Dendritic cell treated with granulocyte-macrophage colony-stimulating factor and Interleukin-4, amounts not matched to agents 40 ng/mL and 50 ng/mL, for 4 days (primary cell): ENCODE results near the gene APOA4.
"Not testable (repeated sequence)": the region's sequence is repeated elsewhere in the genome, so short reads cannot be mapped to it uniquely, and the experiment has no call there.

Experiments
- H3K27ac Mint-ChIP-seq: one replicate; pipeline ENCODE4 v1.8.0; 2022; ENCODE audit warnings: mild to moderate bottlenecking, mixed read lengths
- H3K27me3 Mint-ChIP-seq: one replicate; pipeline ENCODE4 v1.8.0; 2022; ENCODE audit warnings: mild to moderate bottlenecking, mixed read lengths
- H3K36me3 Mint-ChIP-seq: one replicate; pipeline ENCODE4 v1.8.0; 2022; ENCODE audit warnings: low read depth, mixed read lengths
- H3K4me1 Mint-ChIP-seq: one replicate; pipeline ENCODE4 v1.8.0; 2022; ENCODE audit warnings: low read depth, mixed read lengths
- H3K4me3 Mint-ChIP-seq: one replicate; pipeline ENCODE4 v1.8.0; 2022; ENCODE audit warnings: mild to moderate bottlenecking, moderate library complexity, mixed read lengths
- H3K9me3 Mint-ChIP-seq: one replicate; pipeline ENCODE4 v1.8.0; 2022; ENCODE audit warnings: mixed read lengths
- intact Hi-C: fragments of 100-400 bp; cut with micrococcal nuclease; formaldehyde crosslinking; loops from one replicate; pipeline ENCODE4 v1.15.0; 2022

Gene APOA4

DNA sequence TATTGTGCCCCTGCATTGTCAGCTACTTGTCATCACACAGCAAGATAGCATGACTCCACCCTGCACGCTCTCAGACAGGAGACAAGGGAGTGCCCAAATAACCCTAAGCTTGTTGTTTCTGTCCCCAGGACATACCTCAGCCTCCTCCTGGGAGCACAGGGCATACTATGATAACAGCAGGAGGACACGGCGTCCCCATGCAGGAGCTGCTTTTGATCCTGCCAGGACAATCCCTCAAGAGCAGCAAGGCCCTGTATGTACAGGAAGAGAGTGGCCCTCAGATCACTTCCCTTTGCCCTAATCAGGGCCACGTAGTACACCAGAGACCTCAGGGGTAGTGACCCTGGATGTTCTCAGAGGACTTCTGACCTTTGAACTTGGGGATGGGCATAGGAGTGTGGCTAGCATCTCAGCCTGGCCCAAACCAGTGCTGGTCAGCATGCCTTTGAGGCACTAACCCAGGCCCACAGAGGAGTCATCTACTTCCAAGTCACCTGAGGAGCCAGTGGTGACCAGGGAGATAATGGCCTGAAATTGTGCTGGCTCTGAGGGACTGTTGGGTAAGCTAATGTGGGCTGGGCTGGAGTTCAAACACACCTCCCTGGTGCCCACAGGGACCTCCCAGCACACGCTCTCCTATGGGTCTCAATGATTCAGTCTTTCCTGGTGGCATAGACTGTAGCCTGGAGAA is 9.2 kb downstream of the APOA4 start:
- Mint-ChIP-seq H3K4me3 (no peak overlapping the region), H3K27me3 (no peaks in the 10 kb centered on the region), H3K4me1 (peaks cover 6% of the 10 kb centered on the region), H3K27ac (no peak overlapping the region), H3K36me3 (no peaks in the 10 kb centered on the region), H3K9me3 (no peaks in the 10 kb centered on the region)
- intact Hi-C loops = no loop called here

DNA sequence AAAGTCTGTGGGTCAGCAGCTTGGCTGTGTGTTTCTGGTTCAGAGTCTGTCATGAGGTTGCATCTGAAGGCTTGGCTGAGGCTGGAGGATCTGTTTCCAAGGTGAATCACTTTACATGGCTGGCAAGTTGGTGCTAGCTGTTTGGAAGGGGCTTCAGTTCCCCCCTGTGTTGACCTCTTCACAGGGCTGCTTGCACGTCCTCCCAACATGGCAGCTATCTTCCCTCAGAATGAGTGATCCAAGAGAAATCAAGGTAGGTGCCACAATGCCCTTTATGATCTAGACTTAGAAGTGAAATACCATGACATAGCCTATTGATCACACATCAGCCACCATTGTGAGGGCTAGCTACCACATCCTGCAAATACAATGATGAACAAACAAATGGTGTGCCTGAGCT is 9.9 kb downstream of the APOA4 start:
- Mint-ChIP-seq H3K4me1 (peaks cover 6% of the 10 kb centered on the region), H3K27me3 (no peaks in the 10 kb centered on the region), H3K36me3 (no peaks in the 10 kb centered on the region), H3K4me3 (no peak overlapping the region), H3K27ac (no peak overlapping the region), H3K9me3 (no peaks in the 10 kb centered on the region)
- intact Hi-C loops = no loop called here

- H3K27ac Mint-ChIP-seq = no peak overlapping the region
- intact Hi-C loops = no loop called here
- H3K27me3 Mint-ChIP-seq = no peaks in the 10 kb centered on the region
- no peak overlapping the region for H3K4me3 Mint-ChIP-seq
- peaks cover 6% of the 10 kb centered on the region for H3K4me1 Mint-ChIP-seq
- H3K9me3 Mint-ChIP-seq = no peaks in the 10 kb centered on the region
- H3K36me3 Mint-ChIP-seq = no peaks in the 10 kb centered on the region
These were observed 11.0 kb downstream of the APOA4 start for GRCh38 chr11:116812109-116812508.

DNA sequence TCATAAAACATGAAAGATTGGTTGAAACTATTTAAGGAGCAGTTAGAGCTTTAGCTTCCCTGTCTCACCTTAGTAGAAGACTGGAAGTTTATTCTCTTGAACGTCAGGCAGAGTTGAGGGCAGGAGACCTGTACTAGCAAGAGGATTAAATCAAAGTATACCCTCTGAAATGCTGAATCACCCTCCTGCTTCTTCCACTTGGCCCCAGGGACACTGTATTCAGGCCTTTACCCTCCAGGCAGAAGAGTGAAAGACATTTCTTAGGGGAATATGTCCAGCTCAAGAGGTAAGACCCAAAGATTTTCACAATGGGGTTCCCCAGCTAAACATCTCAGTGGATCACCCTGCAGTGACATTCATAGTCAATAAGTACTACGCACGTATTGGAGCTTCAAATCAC is 11.9 kb downstream of the APOA4 start:
- peaks cover 6% of the 10 kb centered on the region for H3K4me1 Mint-ChIP-seq
- H3K27ac Mint-ChIP-seq = no peak overlapping the region
- H3K27me3 Mint-ChIP-seq = no peaks in the 10 kb centered on the region
- no peaks in the 10 kb centered on the region for H3K36me3 Mint-ChIP-seq
- H3K9me3 Mint-ChIP-seq = no peaks in the 10 kb centered on the region
- intact Hi-C loops = no loop called here
- H3K4me3 Mint-ChIP-seq = no peak overlapping the region

- no peak overlapping the region for H3K4me3 Mint-ChIP-seq
- no peaks in the 10 kb centered on the region for H3K27me3 Mint-ChIP-seq
- intact Hi-C loops = no loop called here
- no peaks in the 10 kb centered on the region for H3K9me3 Mint-ChIP-seq
- no peak overlapping the region for H3K27ac Mint-ChIP-seq
- H3K4me1 Mint-ChIP-seq = no peaks in the 10 kb centered on the region
- no peaks in the 10 kb centered on the region for H3K36me3 Mint-ChIP-seq
These were observed 14.6 kb downstream of the APOA4 start for GRCh38 chr11:116808262-116809175.

DNA sequence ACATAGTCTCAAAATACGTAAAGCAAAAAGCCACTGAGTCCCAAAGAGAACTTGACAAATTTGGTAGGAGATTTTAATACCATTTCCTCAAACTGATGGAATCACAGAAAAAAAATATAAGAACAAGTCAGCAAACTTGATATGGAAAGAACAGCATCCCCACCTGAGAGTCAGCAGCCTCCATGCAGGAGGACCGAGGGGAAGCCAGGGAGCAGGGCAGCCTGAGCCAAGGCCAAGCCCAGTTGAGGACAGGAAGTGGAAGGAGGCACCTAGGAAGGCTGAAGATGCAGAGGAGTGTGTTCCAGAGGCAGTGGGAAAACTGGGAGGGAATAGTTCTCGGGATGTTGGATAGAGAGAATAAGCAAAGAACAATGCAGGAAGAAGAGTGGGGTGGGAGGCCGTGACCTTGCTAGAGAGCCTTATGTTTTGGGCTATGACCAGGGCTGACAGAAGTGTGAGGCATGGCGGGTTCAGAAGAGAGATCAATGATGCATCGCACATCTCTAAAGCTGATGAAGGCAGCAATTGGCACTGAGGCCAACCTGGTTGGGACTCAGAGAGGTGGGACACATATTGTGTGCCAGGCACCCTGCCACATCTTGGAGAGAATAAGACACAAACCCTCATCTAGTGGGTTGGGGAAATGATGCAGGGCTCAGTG is 15.4 kb downstream of the APOA4 start:
- H3K27ac Mint-ChIP-seq = no peak overlapping the region
- no peaks in the 10 kb centered on the region for H3K9me3 Mint-ChIP-seq
- no peak overlapping the region for H3K4me3 Mint-ChIP-seq
- intact Hi-C loops = no loop called here
- H3K4me1 Mint-ChIP-seq = no peaks in the 10 kb centered on the region
- peaks cover 1% of the 10 kb centered on the region for H3K27me3 Mint-ChIP-seq
- H3K36me3 Mint-ChIP-seq = no peaks in the 10 kb centered on the region

DNA sequence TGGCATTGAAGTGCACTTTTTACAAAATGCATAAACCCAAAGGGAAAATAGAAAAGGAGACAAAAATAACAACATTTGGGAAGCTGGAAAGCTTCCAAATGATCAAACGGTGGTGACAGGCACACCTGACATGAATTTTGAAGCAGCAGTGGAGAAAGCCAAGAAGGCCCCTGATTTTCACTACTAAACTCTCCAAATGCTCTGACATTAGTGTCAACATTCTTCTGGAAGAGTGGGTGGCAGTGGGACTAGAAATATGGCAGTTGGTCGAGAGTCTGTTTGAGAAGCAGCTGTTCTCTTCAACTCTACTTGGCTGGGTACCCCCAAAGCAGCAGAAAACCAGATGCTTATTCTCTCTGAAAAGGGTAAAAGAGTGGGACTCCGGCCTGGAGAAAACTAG is 19.1 kb downstream of the APOA4 start:
- H3K27ac Mint-ChIP-seq = no peak overlapping the region
- no peaks in the 10 kb centered on the region for H3K36me3 Mint-ChIP-seq
- H3K4me3 Mint-ChIP-seq = no peak overlapping the region
- peaks cover 7% of the 10 kb centered on the region for H3K27me3 Mint-ChIP-seq
- intact Hi-C loops = no loop called here
- no peaks in the 10 kb centered on the region for H3K9me3 Mint-ChIP-seq
- no peaks in the 10 kb centered on the region for H3K4me1 Mint-ChIP-seq

DNA sequence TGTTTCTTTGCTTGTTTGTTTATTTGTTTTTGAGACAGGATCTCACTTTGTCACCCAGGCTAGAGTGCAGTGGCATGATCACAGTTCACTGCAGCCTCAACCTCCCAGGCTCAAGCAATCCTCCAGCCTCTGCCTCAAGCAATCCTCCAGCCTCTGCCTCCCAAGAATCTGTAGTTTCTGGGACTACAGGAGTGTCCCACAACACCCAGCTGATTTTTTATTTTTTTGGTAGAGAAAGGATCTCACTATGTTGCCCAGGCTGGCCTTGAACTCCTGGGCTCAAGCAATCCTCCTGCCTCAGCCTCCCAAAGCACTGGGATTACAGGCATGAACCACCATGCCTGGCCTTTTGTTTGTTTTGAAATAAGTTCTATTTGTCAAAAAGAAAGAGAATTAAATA is 21.4 kb downstream of the APOA4 start:
- H3K27ac Mint-ChIP-seq, H3K36me3 Mint-ChIP-seq, H3K4me3 Mint-ChIP-seq, H3K4me1 Mint-ChIP-seq, H3K9me3 Mint-ChIP-seq, intact Hi-C loops, H3K27me3 Mint-ChIP-seq: not testable (repeated sequence)

DNA sequence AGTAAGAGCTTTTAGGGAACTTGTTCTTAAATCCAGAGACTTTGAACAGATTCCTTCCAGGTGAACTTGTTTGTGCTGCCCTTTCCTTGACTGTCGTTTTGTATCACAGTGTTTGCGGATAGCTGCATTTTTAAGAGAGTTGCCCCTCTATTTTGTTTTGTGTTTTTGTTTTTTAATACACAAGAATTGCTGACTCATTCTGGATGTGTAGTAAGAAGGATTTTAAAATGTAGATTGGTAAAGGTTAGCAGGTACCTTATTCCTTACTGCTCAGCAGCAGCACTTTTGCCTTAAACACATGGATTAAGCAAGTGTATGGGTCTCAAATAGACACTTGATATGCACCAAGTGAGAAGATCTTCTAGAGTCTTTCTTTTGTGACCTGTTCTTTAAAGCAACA is 22.5 kb downstream of the APOA4 start:
- no peak overlapping the region for H3K27ac Mint-ChIP-seq
- H3K27me3 Mint-ChIP-seq = peaks cover 10% of the 10 kb centered on the region
- intact Hi-C loops = no loop called here
- H3K36me3 Mint-ChIP-seq = no peaks in the 10 kb centered on the region
- no peak overlapping the region for H3K4me3 Mint-ChIP-seq
- H3K9me3 Mint-ChIP-seq = no peaks in the 10 kb centered on the region
- H3K4me1 Mint-ChIP-seq = no peaks in the 10 kb centered on the region

- Mint-ChIP-seq H3K36me3 (no peaks in the 10 kb centered on the region), H3K27me3 (peaks cover 12% of the 10 kb centered on the region), H3K4me1 (no peaks in the 10 kb centered on the region), H3K27ac (no peak overlapping the region), H3K9me3 (no peaks in the 10 kb centered on the region), H3K4me3 (no peak overlapping the region)
- intact Hi-C loops = no loop called here
These were observed 24.7 kb downstream of the APOA4 start for GRCh38 chr11:116798368-116798767.

DNA sequence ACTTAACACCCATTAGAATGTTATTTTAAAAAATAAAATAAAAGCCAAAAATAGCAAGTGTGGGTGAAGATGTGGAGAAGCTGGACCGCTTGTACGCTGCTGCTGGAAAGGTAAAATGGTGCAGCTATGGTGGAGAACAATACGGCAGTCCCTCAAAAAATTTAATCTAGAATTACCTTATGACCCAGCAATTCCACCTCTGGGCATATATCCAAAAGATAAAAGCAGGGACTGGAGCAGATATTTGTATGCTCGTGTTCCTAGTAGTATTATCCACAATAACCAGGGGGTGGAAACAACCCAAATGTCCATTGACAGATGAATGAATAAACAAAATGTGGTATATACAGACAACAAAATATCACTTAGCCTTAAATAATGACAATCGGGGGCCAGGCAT is 25.3 kb downstream of the APOA4 start:
- H3K36me3 Mint-ChIP-seq = no peaks in the 10 kb centered on the region
- H3K27me3 Mint-ChIP-seq = peaks cover 11% of the 10 kb centered on the region
- no peak overlapping the region for H3K27ac Mint-ChIP-seq
- peaks cover 4% of the 10 kb centered on the region for H3K4me1 Mint-ChIP-seq
- intact Hi-C loops = no loop called here
- H3K4me3 Mint-ChIP-seq = no peak overlapping the region
- no peaks in the 10 kb centered on the region for H3K9me3 Mint-ChIP-seq

DNA sequence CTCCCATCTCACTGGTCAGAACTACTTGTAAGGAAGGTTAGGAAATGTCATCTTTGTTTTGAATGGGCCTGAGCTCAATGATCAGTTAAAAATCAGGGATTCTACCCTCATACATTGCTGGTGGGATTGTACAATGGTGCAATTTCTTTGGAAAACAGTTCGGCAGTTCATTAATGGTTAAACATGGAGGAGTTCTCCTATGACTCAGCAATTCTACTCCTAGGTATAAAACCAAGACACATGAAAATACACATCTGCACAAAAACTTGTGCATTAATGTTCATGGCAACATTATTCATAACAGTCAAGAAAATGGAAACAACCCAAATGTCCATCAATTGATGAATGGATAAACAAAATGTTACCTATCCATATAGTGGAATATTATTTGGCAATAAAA is 26.6 kb downstream of the APOA4 start:
- peaks cover 10% of the 10 kb centered on the region for H3K27me3 Mint-ChIP-seq
- peaks cover 6% of the 10 kb centered on the region for H3K4me1 Mint-ChIP-seq
- H3K9me3 Mint-ChIP-seq = no peaks in the 10 kb centered on the region
- intact Hi-C loops = no loop called here
- no peaks in the 10 kb centered on the region for H3K36me3 Mint-ChIP-seq
- no peak overlapping the region for H3K4me3 Mint-ChIP-seq
- no peak overlapping the region for H3K27ac Mint-ChIP-seq

DNA sequence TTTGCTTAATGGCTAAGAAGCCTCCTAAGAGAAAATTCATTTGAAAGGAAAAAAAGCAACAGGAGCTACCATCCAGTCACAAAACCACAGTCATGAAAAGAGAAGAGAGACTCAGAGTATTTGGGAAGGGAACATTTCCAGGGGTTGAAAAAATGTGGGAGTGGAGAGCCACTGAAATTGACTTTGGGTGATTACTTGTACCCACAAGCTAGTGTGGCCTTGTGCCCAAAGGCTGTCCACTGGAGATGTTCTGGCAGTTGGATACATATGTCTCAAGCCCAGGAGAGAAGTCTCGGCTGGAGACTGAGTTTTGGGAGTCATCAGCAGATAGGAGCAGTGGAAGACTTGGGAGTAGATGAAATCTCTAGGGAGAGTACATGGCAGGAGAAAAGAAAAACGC is 28.3 kb downstream of the APOA4 start:
- Mint-ChIP-seq H3K4me1 (peaks cover 16% of the 10 kb centered on the region), H3K36me3 (no peaks in the 10 kb centered on the region), H3K4me3 (no peak overlapping the region), H3K9me3 (no peaks in the 10 kb centered on the region), H3K27ac (no peak overlapping the region), H3K27me3 (peaks cover 18% of the 10 kb centered on the region)
- intact Hi-C loops = loop anchor here (5.0 kb wide), 1 partner anchor 42 kb away; the partner anchor contains the start of gene APOA1

DNA sequence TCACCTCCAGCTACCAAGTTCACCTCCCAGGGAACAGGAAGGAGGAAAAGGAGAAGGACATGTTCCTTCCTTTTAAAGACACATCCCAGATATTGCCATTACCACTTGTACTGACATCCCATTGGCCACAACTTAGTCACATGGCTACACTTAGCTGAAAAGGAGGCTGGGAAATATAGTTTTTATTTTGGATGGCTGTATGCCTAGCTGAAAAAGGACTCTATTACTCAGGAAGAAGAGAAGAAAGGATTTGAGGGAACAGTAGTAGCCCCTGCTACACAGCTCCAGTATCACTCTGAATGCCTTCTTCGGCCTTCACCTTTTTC is 29.4 kb downstream of the APOA4 start:
- no peak overlapping the region for H3K4me3 Mint-ChIP-seq
- intact Hi-C loops = loop anchor here (5.0 kb wide), 1 partner anchor 44 kb away; the partner anchor contains the start of gene APOA1

More for the DNA sequence above, 29.4 kb downstream of the APOA4 start:
- no peaks in the 10 kb centered on the region for H3K36me3 Mint-ChIP-seq
- H3K27ac Mint-ChIP-seq = no peak overlapping the region
- H3K9me3 Mint-ChIP-seq = no peaks in the 10 kb centered on the region
- H3K27me3 Mint-ChIP-seq = peaks cover 17% of the 10 kb centered on the region
- peaks cover 20% of the 10 kb centered on the region for H3K4me1 Mint-ChIP-seq
